SK-N-SH (cell line): Measurements from ENCODE around the gene CDC14B. TPM values are rescaled to one million over a fixed set of nuclear protein-coding genes. Genes with fewer than 3 reads are reported as not detected.

ENCODE experiments used
- CTCF ChIA-PET: fragments of 300-600, 350-600 bp; formaldehyde crosslinking; extraction: SDS; loops from one replicate; lab custom pipeline; 2021; lab: Yijun Ruan, JAX
- POLR2A ChIA-PET: fragments of 350-600 bp; sonication (Branson Sonifier 250); formaldehyde crosslinking; extraction: SDS; loops from one replicate; lab custom pipeline; 2020; ENCODE audit warnings: antibody characterized with exemption, inconsistent platforms; lab: Yijun Ruan, JAX
- DNase-seq: peaks from one replicate; pipeline ENCODE4 v3.0.0; 2012
- H2AFZ ChIP-seq: fragments of 200-600 bp; sonication (generic); 2 replicates; pipeline ENCODE4 v1.8.1; 2016; ENCODE audit warnings: antibody characterized with exemption, mild to moderate bottlenecking, low read depth
- H3F3A ChIP-seq: fragments of 200-600 bp; sonication (generic); replicated peaks from 2 replicates; pipeline ENCODE3; 2016; ENCODE audit warnings: antibody characterized with exemption, mild to moderate bottlenecking; ENCODE audit not compliant: insufficient read depth
- H3K27ac ChIP-seq, 2 experiments: fragments of 200-500 bp in 1 of 2; fragments of 200-600 bp in 1 of 2; sonication (Bioruptor generic) in 1 of 2; sonication (generic), shearing (Covaris generic) in 1 of 2; 2 replicates each; pipeline versions ENCODE4 v1.5.1 to v1.6.1; 2014 to 2016; ENCODE audit warnings: low read depth in 2 of 2, inconsistent platforms in 1 of 2, low read length in 1 of 2, mild to moderate bottlenecking in 1 of 2, mixed read lengths in 1 of 2
- H3K27me3 ChIP-seq: fragments of 200-600 bp; sonication (generic), shearing (Covaris generic); 2 replicates; pipeline ENCODE4 v1.6.1; 2016; ENCODE audit warnings: mixed run types; ENCODE audit not compliant: insufficient read depth
- H3K36me3 ChIP-seq, 2 experiments: fragments of 200-500 bp in 1 of 2; fragments of 200-600 bp in 1 of 2; sonication (Bioruptor generic) in 1 of 2; sonication (generic) in 1 of 2; replicated peaks in 1 of 2; 2 replicates each; pipeline versions ENCODE3 to v1.5.1; 2014 to 2016; ENCODE audit warnings: low read length in 1 of 2, mild to moderate bottlenecking in 1 of 2; ENCODE audit not compliant: insufficient read depth in 2 of 2, control insufficient read depth in 1 of 2
- H3K4me1 ChIP-seq, 2 experiments: fragments of 200-500 bp in 1 of 2; fragments of 200-600 bp in 1 of 2; sonication (Bioruptor generic) in 1 of 2; sonication (generic), shearing (Covaris generic) in 1 of 2; 2 replicates each; pipeline versions ENCODE4 v1.5.1 to v1.6.1; 2014 to 2016; ENCODE audit warnings: low read depth in 1 of 2, low read length in 1 of 2, mixed run types in 1 of 2; ENCODE audit not compliant: insufficient read depth in 2 of 2, control insufficient read depth in 1 of 2
- H3K4me2 ChIP-seq: fragments of 200-600 bp; sonication (generic), shearing (Covaris generic); 2 replicates; pipeline ENCODE4 v1.6.1; 2017; ENCODE audit warnings: mixed run types
- H3K4me3 ChIP-seq, 2 experiments: fragments of 200-500 bp in 1 of 2; fragments of 200-600 bp in 1 of 2; sonication (Bioruptor generic) in 1 of 2; sonication (generic), shearing (Covaris generic) in 1 of 2; 2 replicates each; pipeline versions ENCODE4 v1.5.1 to v1.8.1; 2014 to 2016; ENCODE audit warnings: low read depth in 2 of 2, inconsistent platforms in 1 of 2, low read length in 1 of 2, mild to moderate bottlenecking in 1 of 2, mixed read lengths in 1 of 2, moderate library complexity in 1 of 2
- H3K79me2 ChIP-seq: fragments of 200-600 bp; sonication (generic); 2 replicates; pipeline ENCODE4 v1.8.1; 2017; ENCODE audit warnings: mild to moderate bottlenecking; ENCODE audit not compliant: insufficient read depth
- H3K9ac ChIP-seq: fragments of 200-600 bp; sonication (generic); 2 replicates; pipeline ENCODE4 v1.6.1; 2017; ENCODE audit warnings: mixed run types
- H3K9me2 ChIP-seq: fragments of 200-600 bp; sonication (generic); 2 replicates; pipeline ENCODE4 v1.6.1; 2017; ENCODE audit warnings: mixed run types
- H3K9me3 ChIP-seq: fragments of 200-600 bp; sonication (generic); 2 replicates; pipeline ENCODE4 v1.6.1; 2017; ENCODE audit warnings: mixed run types, mild to moderate bottlenecking, moderate library complexity
- H4K20me1 ChIP-seq: fragments of 200-600 bp; sonication (generic); 2 replicates; pipeline ENCODE4 v1.6.1; 2017; ENCODE audit warnings: mild to moderate bottlenecking, mixed run types; ENCODE audit not compliant: insufficient read depth
- FOSL2 ChIP-seq: IDR thresholded peaks from 2 replicates; pipeline ENCODE4 v1.4.0; 2012; ENCODE audit warnings: low read depth, mild to moderate bottlenecking, moderate library complexity, borderline replicate concordance
- FOXM1 ChIP-seq: IDR thresholded peaks from 2 replicates; pipeline ENCODE4 v1.4.0; 2012; ENCODE audit warnings: low read depth, mild to moderate bottlenecking
- IRF3 ChIP-seq: fragments of 150-350 bp; IDR thresholded peaks from 2 replicates; pipeline ENCODE4 v1.6.1; 2016; ENCODE audit warnings: mild to moderate bottlenecking, low read depth, low read length
- JUND ChIP-seq: IDR thresholded peaks from 2 replicates; pipeline ENCODE4 v1.4.0; 2012
- MEF2A ChIP-seq: IDR thresholded peaks from 2 replicates; pipeline ENCODE4 v1.4.0; 2012; ENCODE audit warnings: low read depth, borderline replicate concordance
- MXI1 ChIP-seq: IDR thresholded peaks from 2 replicates; pipeline ENCODE4 v1.6.1; 2012; ENCODE audit warnings: mild to moderate bottlenecking, low read depth, low read length, improper control_type of control experiment
- NFIC ChIP-seq: IDR thresholded peaks from 2 replicates; pipeline ENCODE4 v1.4.0; 2012; ENCODE audit warnings: borderline replicate concordance
- NRF1 ChIP-seq: IDR thresholded peaks from 2 replicates; pipeline ENCODE4 v1.6.1; 2012; ENCODE audit warnings: low read depth, mild to moderate bottlenecking, low read length
- PBX3 ChIP-seq: IDR thresholded peaks from 2 replicates; pipeline ENCODE4; 2012
- RAD21 ChIP-seq: IDR thresholded peaks from 2 replicates; pipeline ENCODE4 v1.6.1; 2012; ENCODE audit warnings: mild to moderate bottlenecking, low read length
- RCOR1 ChIP-seq: fragments of 150-350 bp; IDR thresholded peaks from 2 replicates; pipeline ENCODE4 v1.6.1; 2017; ENCODE audit warnings: antibody characterized with exemption, low read length
- RXRA ChIP-seq: IDR thresholded peaks from 2 replicates; pipeline ENCODE4 v1.4.0; 2012; ENCODE audit warnings: low read depth, mild to moderate bottlenecking, borderline replicate concordance
- SIN3A ChIP-seq: IDR thresholded peaks from 2 replicates; pipeline ENCODE4 v1.6.1; 2012; ENCODE audit warnings: low read depth, mild to moderate bottlenecking, low read length, moderate library complexity, borderline replicate concordance
- SMC3 ChIP-seq: IDR thresholded peaks from 2 replicates; pipeline ENCODE4 v1.6.1; 2012; ENCODE audit warnings: low read depth, low read length, improper control_type of control experiment
- TCF12 ChIP-seq: IDR thresholded peaks from 2 replicates; pipeline ENCODE4 v1.4.0; 2012
- USF2 ChIP-seq: fragments of 150-350 bp; IDR thresholded peaks from 2 replicates; pipeline ENCODE4 v1.6.1; 2017; ENCODE audit warnings: antibody characterized with exemption, low read length, low read depth, borderline replicate concordance
- ZBTB33 ChIP-seq: IDR thresholded peaks from 2 replicates; pipeline ENCODE4 v1.4.0; 2012; ENCODE audit warnings: low read depth, borderline replicate concordance
- WGBS: methylation state at CpG from one replicate; pipeline ENCODE4 v1.1.6; 2017; ENCODE audit warnings: low lambda C conversion rate; 5-methylcytosine and 5-hydroxymethylcytosine counted together
- polyA plus RNA-seq, 3 experiments: library from polyadenylated mRNA; depleted of rRNA; stranded (reverse); fragments of >200 nt; gene quantifications; 2 replicates each; pipeline ENCODE4 v1.2.3, GENCODE V29; 2012
- TF ChIP-seq, protein P1 (sequence below): IDR thresholded peaks from 2 replicates; pipeline ENCODE4 v1.4.0; 2012; ENCODE audit warnings: low read depth, borderline replicate concordance
- TF ChIP-seq, protein P2 (sequence below): IDR thresholded peaks from 2 replicates; pipeline ENCODE4 v1.4.0; 2012; ENCODE audit warnings: low read depth

Gene CDC14B
- polyA plus RNA-seq, 1 of the 3 experiments (the other 2 are of a cell fraction) = 10.1 TPM

DNA sequence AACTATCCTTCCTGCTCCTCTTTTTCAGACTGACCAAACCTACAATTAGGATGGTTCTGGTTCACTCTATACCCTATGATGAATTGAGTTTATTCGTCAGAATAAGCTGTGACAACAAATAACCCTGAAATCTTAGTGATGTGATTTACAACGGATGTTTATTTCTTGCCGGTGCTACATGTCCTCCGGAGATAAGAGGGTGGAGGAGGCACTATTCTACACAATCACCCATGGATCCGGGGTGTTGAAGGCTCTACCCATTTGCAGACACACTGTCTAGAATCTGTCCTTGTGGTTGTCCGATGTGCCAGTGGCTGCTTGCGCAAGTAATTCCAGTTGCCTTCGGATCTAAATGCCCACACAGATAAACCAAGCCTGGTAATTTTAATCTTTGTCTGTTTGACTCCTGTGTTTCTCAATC is 44.7 kb downstream of the CDC14B start:
- H3K4me1 ChIP-seq = no peaks in the 10 kb centered on the region; a peak in 1 of 4 replicates
- 87% methylated on average over 8 of the region's 8 CpGs for WGBS
- TF ChIP-seq TCF12 = no peak
- TF ChIP-seq, protein P1, sequence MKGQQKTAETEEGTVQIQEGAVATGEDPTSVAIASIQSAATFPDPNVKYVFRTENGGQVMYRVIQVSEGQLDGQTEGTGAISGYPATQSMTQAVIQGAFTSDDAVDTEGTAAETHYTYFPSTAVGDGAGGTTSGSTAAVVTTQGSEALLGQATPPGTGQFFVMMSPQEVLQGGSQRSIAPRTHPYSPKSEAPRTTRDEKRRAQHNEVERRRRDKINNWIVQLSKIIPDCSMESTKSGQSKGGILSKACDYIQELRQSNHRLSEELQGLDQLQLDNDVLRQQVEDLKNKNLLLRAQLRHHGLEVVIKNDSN = no peak
- no peak for TF ChIP-seq JUND
- TF ChIP-seq SMC3 = no peak
- no peak for TF ChIP-seq FOXM1
- TF ChIP-seq FOSL2 = no peak
- TF ChIP-seq RXRA = no peak
- TF ChIP-seq NRF1 = no peak
- no peak for TF ChIP-seq IRF3
- no peak for TF ChIP-seq RAD21
- no peak for TF ChIP-seq NFIC
- no peak for TF ChIP-seq PBX3
- no peak for TF ChIP-seq ZBTB33
- TF ChIP-seq SIN3A = no peak
- no peak for TF ChIP-seq USF2
- no peak for TF ChIP-seq MEF2A
- TF ChIP-seq, protein P2, sequence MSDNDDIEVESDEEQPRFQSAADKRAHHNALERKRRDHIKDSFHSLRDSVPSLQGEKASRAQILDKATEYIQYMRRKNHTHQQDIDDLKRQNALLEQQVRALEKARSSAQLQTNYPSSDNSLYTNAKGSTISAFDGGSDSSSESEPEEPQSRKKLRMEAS = no peak
- no peak for TF ChIP-seq MXI1
- no peak for TF ChIP-seq RCOR1
- TF ChIP-seq, all 33 proteins: peak for 0
- Histone ChIP-seq H3K4me2 (no peak overlapping the region), H3K36me3 (peaks cover 0 to 10% of the 10 kb centered on the region in 2 experiments), H3K4me3 (no peak overlapping the region), H3K27me3 (no peaks in the 10 kb centered on the region), H3F3A (no peaks in the 10 kb centered on the region), H3K9ac (no peak overlapping the region), H3K9me3 (no peaks in the 10 kb centered on the region), H3K79me2 (peaks cover 35% of the 10 kb centered on the region), H4K20me1 (no peaks in the 10 kb centered on the region), H2AFZ (no peak overlapping the region), H3K9me2 (no peaks in the 10 kb centered on the region), H3K27ac (no peak overlapping the region)
- no peak for DNase-seq
- POLR2A ChIA-PET = no interaction called here
- CTCF ChIA-PET = interaction anchor here (0.7 to 1.0 kb wide), 2 partner anchors 149 to 247 kb away, joined by 3 read pairs; no protein-coding TSS in a partner anchor
